GM19023 (cell line): ENCODE data around the gene APC2.

Experiments
- ATAC-seq: cut with Tn5 transposase; IDR thresholded peaks from one replicate; pipeline ENCODE4 v1.9.1; 2021; ENCODE audit warnings: mild to moderate bottlenecking, moderate library complexity; ENCODE audit not compliant: unreplicated experiment

The APC2 gene

DNA sequence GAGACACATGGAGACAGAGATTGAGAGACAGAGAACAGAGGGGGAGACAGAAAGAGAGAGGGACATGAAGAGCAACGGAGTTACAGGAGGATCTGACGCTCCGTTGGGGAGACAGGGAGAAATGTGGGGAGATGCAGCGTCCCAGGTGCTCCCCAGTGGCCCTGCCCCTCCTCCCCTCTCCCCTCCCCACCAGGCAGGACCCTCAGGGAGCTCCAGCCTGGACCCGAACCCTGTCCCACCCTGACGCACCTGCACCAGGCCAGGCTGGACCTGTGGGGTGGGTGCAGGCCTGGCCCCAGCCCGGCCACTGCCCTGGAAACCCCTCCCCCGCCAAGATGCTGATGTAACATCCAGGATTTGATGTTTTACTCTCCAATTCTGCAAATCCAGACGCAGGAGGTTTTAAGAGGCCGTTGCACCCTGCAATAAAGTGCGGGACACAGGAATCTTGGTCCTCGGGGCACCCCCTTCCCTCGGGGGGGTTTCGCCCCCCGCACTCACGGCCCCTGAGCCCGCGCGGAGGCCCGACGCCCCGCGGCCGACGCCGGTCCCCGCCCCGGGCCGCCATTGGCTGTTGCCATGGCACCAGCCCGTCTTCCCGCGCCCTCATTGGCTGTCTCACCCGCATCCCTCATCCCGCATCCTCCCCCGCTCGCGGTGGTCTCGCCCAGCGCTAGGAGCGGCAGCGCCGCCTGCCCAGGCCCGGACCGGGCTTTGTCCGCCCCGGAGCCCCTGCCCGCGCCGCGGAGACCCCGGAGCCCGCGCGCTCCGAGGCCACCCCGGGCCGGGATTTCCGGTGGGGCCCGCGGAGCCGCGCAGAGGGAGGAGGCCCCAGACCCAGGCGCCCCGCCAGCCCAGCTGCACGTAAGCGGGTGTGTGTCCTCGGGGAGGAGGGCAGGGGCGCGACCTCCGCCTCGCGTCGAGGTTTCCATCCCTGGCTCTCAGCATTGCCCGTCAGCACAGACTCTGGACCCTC is at the start of gene APC2:
TSS of gene APC2 (plus strand) at position 655 of the 976 bp plus-strand sequence. CDS start 2,881 bp downstream, outside the sequence.
- ATAC-seq: no peak

- ATAC-seq: no peak
These were observed 49.4 kb upstream of the APC2 start for GRCh38 chr19:1400281-1401137.

DNA sequence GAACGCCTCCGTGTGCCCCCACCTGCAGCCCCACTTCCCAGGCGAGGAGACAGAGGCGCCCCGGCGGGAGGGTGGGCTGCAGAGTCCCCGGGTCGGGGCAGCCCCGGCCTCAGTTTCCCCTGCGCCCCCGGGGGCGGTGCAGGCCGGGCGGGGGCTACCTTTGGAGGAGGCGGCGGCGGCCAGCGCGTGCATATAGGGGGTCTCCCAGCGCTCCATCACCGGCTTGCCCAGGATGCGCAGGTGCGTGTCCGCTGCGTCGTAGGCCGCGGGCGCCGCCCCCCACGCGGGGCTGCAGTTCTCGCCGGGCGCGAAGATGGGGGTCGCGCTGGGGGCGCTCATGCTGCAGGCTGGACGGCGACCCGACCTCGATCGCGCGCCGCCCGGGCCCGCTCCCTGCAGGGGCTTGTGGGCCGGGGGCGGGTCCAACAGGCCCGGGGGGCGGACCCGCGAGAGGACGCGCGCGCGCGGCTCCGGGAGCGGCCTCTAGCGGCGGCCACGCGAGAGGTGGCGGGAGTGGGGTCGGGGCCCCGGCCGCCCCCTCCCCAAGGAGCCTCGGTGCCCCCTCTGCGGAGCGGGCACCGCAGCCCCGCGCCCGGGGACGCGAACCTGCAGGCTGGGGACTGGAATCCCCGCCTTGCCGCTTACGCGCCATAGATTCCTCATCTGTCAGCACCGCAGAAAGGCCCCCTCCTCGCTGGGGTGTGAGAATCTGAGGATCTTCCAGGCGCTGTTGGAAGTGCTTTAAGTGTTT is 48.6 kb upstream of the APC2 start, which contains the start of gene GAMT:
TSS of gene GAMT (minus strand) at position 405 of the 751 bp plus-strand sequence. CDS start at position 339, 66 bp downstream.
- no peak for ATAC-seq

DNA sequence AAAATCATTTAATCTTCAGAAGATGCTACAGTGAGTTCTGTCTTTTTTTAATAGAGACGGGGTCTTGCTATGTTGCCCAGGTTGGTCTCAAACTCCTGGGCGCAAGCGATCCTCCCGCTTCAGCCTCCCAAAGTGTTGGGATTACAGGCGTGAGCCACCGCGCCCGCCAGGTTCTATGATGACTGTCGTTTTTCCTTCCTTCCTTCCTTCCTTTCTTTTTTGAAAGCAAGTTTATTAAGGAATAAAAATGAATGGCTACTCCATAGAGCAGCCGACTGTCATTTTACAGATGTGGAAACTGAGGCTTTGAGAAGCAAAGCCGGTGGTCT is 48.1 kb upstream of the APC2 start:
- no peak for ATAC-seq

DNA sequence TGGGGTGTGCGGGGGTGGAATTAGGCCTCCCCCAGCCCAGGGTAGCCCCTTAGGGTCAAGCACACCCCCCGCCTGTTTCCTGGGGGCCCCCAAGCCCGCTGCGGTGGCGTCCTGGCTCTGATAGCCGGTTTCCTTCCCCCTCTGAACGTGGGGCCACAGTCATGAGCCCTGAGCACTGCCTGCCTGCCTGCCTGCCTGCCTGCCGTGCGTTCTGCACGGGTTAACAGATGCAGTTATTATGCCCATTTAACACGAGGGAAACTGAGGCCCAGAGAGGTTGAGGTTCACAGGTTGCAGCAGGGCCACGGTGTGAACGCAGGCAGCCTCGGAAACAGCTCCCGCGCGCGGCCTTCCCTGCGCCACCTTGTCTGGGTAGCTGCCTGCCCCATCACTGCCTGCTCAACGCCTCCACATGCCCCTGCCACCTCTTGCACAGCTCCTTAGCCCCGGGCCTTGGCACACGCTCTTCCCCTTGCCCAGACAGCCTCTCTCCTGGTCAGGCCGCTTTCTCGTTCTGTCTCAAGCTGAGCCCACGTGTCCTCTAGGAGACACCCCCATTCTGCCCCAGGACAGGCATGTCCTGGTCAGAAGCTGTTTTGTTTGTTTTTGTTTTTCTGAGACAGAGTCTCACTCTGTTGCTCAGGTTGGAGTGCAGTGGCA is 47.4 kb upstream of the APC2 start:
- no peak for ATAC-seq

- ATAC-seq: peak; percentile 81
These were observed 43.0 kb upstream of the APC2 start for GRCh38 chr19:1406774-1407527.

DNA sequence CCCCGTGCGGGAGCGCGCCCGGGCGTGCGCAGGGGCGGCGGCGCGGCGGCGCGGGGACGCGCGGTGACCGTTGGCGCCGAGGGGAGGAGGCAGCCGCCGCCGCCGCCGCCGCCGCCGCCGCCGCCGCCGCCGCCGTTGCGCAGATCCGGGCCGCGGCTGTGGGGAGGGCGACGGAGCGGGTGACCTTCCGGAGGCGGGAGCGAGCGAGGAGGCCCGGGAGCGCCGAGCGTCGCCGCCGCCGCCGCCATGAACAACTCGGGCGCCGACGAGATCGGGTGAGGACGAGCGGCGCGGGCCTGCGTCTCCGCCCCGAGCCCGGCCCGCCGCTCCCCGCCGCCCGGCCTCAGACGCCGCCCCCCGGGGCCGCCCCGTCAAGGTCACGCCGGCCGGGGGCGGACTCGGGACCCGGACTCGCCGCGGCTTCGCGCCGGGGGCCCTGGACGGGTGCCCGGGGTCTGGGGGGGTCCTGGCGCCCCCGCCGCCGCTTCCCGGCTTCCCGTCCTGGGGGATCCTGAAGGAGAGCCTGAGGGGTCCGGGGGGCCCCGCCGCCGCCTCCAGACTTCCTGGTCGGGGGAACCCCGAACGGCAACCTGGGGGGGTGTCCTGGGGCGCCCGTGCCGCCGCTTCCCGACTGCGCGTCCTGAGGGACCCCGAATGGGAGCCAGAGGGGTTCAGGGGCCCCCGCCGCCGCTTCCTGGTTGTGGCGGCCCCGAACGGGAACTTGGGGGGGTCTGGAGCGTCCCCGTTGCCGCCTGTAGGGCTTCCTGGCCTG is 42.2 kb upstream of the APC2 start, which contains the start of gene DAZAP1:
TSS of gene DAZAP1 (plus strand) at position 59 of the 772 bp plus-strand sequence. CDS start at position 247, 188 bp downstream.
- peak; percentile 22 for ATAC-seq

DNA sequence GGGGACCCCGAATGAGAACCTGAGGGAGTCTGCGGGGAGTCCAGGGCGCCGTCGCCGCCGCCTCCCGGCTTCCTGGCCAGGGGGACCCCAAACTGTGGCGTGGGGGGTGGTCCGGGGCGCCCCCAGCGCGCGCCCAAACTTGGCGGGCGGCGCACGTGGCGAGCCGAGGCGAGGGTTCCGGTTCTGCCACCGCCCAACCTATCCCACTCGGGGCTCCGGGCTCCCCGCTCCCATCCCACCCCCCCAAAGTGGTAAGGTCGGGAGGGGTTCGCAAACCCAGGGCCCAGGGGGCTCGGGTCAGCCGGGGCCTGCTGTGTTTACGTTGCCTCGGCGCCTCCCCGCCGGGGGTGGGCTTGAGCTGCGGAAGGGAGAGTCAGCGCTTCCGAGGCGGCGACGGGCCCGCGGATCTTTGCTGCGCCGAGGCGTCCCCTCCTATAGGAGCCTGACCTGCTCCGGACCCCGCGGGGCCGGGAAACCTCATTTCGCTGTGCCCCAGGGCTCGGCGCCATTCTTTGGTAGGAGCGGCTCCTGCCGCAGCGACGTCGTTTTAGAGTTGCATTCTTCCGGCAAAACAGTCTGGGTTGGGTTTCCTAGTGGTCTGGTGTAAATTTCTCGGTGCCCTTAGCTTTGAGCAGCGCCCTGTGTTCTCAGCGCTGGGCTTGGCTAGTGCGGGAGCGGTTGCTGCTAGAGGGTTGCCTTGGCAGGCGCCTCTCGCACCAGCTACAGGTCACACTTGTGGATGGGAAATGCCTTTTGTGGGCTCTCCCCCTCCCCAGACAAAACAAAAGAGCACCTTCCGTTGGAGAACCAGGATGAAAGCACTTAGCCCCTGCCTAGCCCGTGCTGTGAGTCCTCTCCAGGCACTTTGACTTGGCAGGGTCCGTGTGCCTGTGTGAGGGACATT is 41.4 kb upstream of the APC2 start:
- peak; percentile 6 for ATAC-seq

GRCh38 chr19:1409204-1410005 is 40.5 kb upstream of the APC2 start:
- ATAC-seq: no peak

GRCh38 chr19:1410136-1410786 is 39.7 kb upstream of the APC2 start:
- no peak for ATAC-seq

- ATAC-seq: no peak
These were observed 39.1 kb upstream of the APC2 start for GRCh38 chr19:1410789-1411188.

- no peak for ATAC-seq
These were observed 38.4 kb upstream of the APC2 start for GRCh38 chr19:1411255-1412191.

DNA sequence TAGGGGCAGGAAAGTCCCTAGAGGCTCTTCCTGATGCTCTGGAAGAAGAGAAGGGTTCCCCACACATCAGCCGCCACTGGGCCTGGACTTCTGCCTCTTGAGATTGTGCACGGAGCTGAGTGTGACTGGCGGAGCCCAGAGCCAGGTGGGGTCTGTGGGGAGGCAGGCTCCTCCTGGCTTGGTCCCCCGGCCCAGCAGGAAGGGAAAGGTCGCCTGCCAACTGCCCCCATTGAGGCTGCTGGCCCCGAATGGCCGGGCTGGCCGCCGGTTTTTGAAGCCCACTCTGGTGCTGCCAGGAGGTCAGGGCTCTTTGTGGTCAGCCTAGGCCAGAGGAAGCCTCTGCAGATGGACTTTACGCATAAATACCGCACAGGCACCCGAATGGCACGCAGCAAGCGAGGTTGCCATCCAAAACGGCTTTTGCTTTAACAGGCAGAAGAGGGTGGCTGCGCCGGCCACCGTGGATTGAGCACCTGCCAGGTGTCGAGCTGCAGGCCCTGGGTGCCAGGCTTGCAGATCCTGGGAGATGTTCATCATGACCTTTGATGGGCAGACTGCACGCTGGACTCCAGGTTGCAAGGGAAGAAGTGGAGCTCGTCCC is 37.5 kb upstream of the APC2 start:
- ATAC-seq: no peak

- ATAC-seq: no peak
These were observed 36.7 kb upstream of the APC2 start for GRCh38 chr19:1412995-1413800.
